HL-60 (cell line): ENCODE data around the gene PPM1M.
"Not testable (repeated sequence)": the region's sequence is repeated elsewhere in the genome, so short reads cannot be mapped to it uniquely, and the experiment has no call there.

Experiments used
- CTCF ChIP-seq: IDR thresholded peaks from one replicate; pipeline ENCODE4 v1.5.1; 2011; ENCODE audit warnings: low read length, control low read depth, inconsistent platforms; ENCODE audit not compliant: insufficient read depth
- POLR2AphosphoS5 ChIP-seq: IDR thresholded peaks from 2 replicates; pipeline ENCODE4 v1.6.1; 2012; ENCODE audit warnings: low read depth
- TF ChIP-seq, protein P1 (sequence below): IDR thresholded peaks from 2 replicates; pipeline ENCODE4 v1.6.1; 2012; ENCODE audit warnings: low read depth; ENCODE audit not compliant: insufficient replicate concordance

- not testable (repeated sequence) for TF ChIP-seq CTCF, POLR2AphosphoS5
- TF ChIP-seq, protein P1, sequence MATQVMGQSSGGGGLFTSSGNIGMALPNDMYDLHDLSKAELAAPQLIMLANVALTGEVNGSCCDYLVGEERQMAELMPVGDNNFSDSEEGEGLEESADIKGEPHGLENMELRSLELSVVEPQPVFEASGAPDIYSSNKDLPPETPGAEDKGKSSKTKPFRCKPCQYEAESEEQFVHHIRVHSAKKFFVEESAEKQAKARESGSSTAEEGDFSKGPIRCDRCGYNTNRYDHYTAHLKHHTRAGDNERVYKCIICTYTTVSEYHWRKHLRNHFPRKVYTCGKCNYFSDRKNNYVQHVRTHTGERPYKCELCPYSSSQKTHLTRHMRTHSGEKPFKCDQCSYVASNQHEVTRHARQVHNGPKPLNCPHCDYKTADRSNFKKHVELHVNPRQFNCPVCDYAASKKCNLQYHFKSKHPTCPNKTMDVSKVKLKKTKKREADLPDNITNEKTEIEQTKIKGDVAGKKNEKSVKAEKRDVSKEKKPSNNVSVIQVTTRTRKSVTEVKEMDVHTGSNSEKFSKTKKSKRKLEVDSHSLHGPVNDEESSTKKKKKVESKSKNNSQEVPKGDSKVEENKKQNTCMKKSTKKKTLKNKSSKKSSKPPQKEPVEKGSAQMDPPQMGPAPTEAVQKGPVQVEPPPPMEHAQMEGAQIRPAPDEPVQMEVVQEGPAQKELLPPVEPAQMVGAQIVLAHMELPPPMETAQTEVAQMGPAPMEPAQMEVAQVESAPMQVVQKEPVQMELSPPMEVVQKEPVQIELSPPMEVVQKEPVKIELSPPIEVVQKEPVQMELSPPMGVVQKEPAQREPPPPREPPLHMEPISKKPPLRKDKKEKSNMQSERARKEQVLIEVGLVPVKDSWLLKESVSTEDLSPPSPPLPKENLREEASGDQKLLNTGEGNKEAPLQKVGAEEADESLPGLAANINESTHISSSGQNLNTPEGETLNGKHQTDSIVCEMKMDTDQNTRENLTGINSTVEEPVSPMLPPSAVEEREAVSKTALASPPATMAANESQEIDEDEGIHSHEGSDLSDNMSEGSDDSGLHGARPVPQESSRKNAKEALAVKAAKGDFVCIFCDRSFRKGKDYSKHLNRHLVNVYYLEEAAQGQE, result not testable (repeated sequence)
Observed at GRCh38 chr3:52274781-52275180, 29.2 kb downstream of the PPM1M start.
